ENCODE measurements around the gene SEC14L5.
A peak's percentile ranks its signal among the peaks of the same experiment; 100 is the strongest.

Gene SEC14L5

GRCh38 chr16:5027086-5027485 is 69.0 kb downstream of the SEC14L5 start:
- ChIA-PET CTCF (no interaction called here), POLR2A (no interaction called here)
- no peak for TF ChIP-seq CTCF (IDR thresholded peaks at IDR 0.05; ENCODE audit: insufficient read depth, low read length, missing control alignments)
- H3K4me3 ChIP-seq (ENCODE audit: low read depth, low read length), result no peak overlapping the region
- no peak for DNase-seq (ENCODE audit: low read depth, low spot score)

- TF ChIP-seq CTCF (IDR thresholded peaks at IDR 0.05; ENCODE audit: insufficient read depth, low read length, missing control alignments), result no peak
- no peak overlapping the region for H3K4me3 ChIP-seq (ENCODE audit: low read depth, low read length)
- ChIA-PET POLR2A (no interaction called here), CTCF (no interaction called here)
- no peak for DNase-seq (ENCODE audit: low read depth, low spot score)
Observed at GRCh38 chr16:5027575-5028235, 69.6 kb downstream of the SEC14L5 start.

- no peak for DNase-seq (ENCODE audit: low read depth, low spot score)
- H3K4me3 ChIP-seq (ENCODE audit: low read depth, low read length), result no peak overlapping the region
- ChIA-PET CTCF (no interaction called here), POLR2A (interaction anchor here (0.7 kb wide), 1 partner anchor 8 kb away, joined by 3 read pairs; no protein-coding TSS in a partner anchor)
- no peak for TF ChIP-seq CTCF (IDR thresholded peaks at IDR 0.05; ENCODE audit: insufficient read depth, low read length, missing control alignments)
Observed at GRCh38 chr16:5028950-5029475, 70.9 kb downstream of the SEC14L5 start.

GRCh38 chr16:5030251-5030870 is 72.2 kb downstream of the SEC14L5 start:
- POLR2A ChIA-PET, result no interaction called here
- no peak for DNase-seq (ENCODE audit: low read depth, low spot score)
- CTCF ChIA-PET, result interaction anchor here (1.2 kb wide), 1 partner anchor 54 kb away, joined by 3 read pairs; no protein-coding TSS in a partner anchor
- no peak overlapping the region for H3K4me3 ChIP-seq (ENCODE audit: low read depth, low read length)
- TF ChIP-seq CTCF (IDR thresholded peaks at IDR 0.05; ENCODE audit: insufficient read depth, low read length, missing control alignments), result no peak

- TF ChIP-seq CTCF (IDR thresholded peaks at IDR 0.05; ENCODE audit: insufficient read depth, low read length, missing control alignments), result no peak
- H3K4me3 ChIP-seq (ENCODE audit: low read depth, low read length), result no peak overlapping the region
- DNase-seq (ENCODE audit: low read depth, low spot score), result no peak
- ChIA-PET POLR2A (no interaction called here), CTCF (interaction anchor here (1.1 kb wide), 1 partner anchor 76 kb away, joined by 3 read pairs; no protein-coding TSS in a partner anchor)
Observed at GRCh38 chr16:5031601-5032000, 73.5 kb downstream of the SEC14L5 start.

GRCh38 chr16:5032748-5033167 is 74.6 kb downstream of the SEC14L5 start:
- no peak for TF ChIP-seq CTCF (IDR thresholded peaks at IDR 0.05; ENCODE audit: insufficient read depth, low read length, missing control alignments)
- POLR2A ChIA-PET, result no interaction called here
- peak overlapping the region; percentile 85 for H3K4me3 ChIP-seq (ENCODE audit: low read depth, low read length)
- CTCF ChIA-PET, result no interaction called here
- no peak for DNase-seq (ENCODE audit: low read depth, low spot score)

Data from AG04449 (cell line).